GM21529 (cell line): Measurements from ENCODE around the gene VDAC1.

Experiments used
- ATAC-seq: cut with Tn5 transposase; IDR thresholded peaks from one replicate; pipeline ENCODE4 v1.9.1; 2021; ENCODE audit not compliant: unreplicated experiment

Gene VDAC1

DNA sequence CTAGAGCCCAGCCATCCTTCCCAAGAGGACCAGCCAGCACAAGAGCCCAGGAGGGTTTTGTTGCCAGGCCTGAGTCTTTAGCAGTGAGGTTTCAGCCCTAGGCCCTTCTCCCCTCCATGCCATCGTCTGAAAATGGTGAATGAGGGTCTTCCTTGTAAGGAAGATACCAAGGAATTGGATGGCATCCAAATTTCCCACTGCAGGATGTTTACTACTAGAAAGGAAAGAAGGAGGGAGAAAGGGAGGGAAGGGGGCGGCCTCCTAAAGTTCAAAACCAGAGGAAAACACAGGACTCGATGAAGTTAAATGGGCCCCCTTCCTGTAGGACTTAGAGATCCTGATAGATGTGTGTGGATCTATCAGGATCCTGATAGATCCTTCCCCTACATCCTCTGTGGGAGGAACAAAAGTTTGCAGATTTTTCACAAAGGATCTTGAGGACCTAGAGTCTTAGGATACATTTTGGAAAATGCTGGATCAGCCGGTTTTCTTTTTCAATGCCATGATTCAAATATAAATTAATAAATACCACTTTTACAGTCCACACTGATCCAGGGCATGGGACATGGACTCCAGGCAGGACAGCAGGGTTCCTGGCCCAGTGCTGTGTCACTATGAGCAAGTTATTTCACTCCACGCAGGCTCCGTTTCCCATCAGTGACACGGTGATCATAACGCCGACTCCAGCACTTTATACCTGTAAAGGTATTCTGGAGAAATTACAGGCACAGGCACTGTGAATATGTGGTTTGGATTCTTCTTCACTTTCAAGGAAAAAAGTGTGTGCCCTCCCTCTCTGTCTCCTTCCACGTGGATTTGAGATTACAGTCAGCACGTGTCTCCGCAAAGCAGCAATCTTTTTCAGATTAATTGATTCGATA is 77.2 kb downstream of the VDAC1 start:
- ATAC-seq: no peak

GRCh38 chr5:133926489-133927299 is 78.1 kb downstream of the VDAC1 start:
- ATAC-seq: no peak

DNA sequence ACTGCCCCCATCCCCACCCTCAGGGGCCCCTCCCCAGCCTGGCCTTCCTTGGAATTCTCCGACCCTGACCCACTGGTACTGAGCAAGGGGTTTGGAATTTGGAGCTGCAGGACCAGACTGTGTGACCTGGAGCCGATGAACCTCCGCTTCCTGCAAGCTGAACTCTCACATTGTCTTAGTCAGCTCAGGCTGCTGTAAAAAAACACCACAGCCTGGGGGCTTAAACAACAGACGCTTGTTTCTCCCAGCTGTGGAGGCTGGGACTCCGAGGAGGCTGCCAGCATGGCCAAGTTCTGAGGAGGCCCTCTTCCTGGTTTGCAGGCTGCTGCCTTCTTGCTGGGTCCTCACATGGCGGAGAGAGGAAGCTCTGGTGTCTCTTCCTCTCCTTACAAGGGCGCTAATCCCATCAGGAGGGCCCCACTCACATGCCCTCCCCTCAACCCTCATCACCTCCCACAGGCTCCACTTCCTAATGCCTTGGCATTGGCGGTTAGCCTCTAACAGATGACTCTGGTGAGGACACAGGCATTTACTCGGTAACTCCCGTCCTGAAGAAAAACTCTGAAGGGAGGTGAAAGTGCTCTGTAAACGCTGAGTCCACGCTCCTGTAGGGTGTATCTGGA is 78.8 kb downstream of the VDAC1 start:
- ATAC-seq: no peak

GRCh38 chr5:133925269-133925668 is 79.5 kb downstream of the VDAC1 start:
- ATAC-seq: no peak

DNA sequence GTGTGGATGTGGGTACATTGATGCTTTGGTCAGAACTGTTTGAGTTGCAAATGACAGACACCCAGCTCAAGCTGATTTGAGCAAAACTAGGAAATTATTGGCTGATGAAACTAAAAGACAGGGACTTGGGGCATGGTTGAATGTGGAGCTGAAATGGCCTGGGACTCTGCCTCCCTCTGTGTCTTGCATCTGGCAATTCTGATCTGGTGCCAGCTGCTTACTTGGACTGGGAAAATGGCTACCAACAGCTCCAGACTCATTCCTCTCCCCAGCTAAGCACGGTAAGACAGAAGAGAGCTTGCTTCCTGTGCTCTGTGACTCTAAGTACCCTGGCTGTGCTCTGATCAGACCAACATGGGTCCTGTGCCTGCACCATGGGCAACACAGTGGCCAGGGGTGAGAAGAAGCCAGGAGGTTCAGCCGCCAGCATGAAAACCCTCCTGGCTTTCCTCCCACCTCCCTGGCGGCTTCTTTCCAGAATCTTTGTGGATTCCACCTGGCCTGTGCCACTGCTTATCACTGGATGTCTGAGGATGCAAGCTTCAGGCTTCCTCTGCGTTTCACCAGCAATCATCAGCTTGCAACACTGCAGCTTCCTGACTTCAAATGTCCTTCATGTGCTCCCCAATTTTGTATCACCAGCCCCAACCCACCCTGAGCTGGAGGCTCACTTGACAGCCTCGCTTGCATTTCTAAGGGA is 80.4 kb downstream of the VDAC1 start:
- no peak for ATAC-seq

GRCh38 chr5:133921979-133922378 is 82.8 kb downstream of the VDAC1 start:
- no peak for ATAC-seq
